CD4-positive, alpha-beta T cell (primary cell): ENCODE data around the gene NKTR. TPM values are rescaled to one million over a fixed set of nuclear protein-coding genes. Genes with fewer than 3 reads are reported as not detected.
A peak's percentile ranks its signal among the peaks of the same experiment; 100 is the strongest.
"Not testable (repeated sequence)": the region's sequence is repeated elsewhere in the genome, so short reads cannot be mapped to it uniquely, and the experiment has no call there.

Experiments used
- ATAC-seq: fragments of 200-7000 bp; cut with Tn5 transposase; one replicate; pipeline ENCODE4 v1.10.0; 2022; ENCODE audit warnings: mild to moderate bottlenecking; ENCODE audit not compliant: poor library complexity
- CTCF ChIA-PET: fragments of 350-600 bp; sonication (Branson Sonifier 250); formaldehyde crosslinking; loops from one replicate; lab custom pipeline; 2021; ENCODE audit warnings: antibody characterized with exemption, inconsistent platforms; lab: Charles Lee
- POLR2A ChIA-PET: fragments of 350-600 bp; sonication (Branson Sonifier 250); formaldehyde crosslinking; loops from one replicate; lab custom pipeline; 2021; ENCODE audit warnings: antibody characterized with exemption, inconsistent platforms; lab: Charles Lee
- DNase-seq, 14 experiments: peaks; one replicate each; pipeline ENCODE4 v3.0.0-alpha.2; 2013 to 2020; ENCODE audit warnings: mixed read lengths in 2 of 14
- H3K27ac ChIP-seq, 2 donors: one replicate each; pipeline versions ENCODE4 v1.5.1 to v1.7.0; 2013; ENCODE audit warnings: low read length in 2 of 2, low read depth in 1 of 2, mild to moderate bottlenecking in 1 of 2
- H3K27me3 ChIP-seq, 2 experiments: 1 replicate in 1 of 2; 2 replicates in 1 of 2; pipeline versions ENCODE4 v1.6.1 to v1.7.0; 2013; ENCODE audit warnings: low read length in 2 of 2, control low read depth in 1 of 2, mild to moderate bottlenecking in 1 of 2, moderate library complexity in 1 of 2; ENCODE audit not compliant: insufficient read depth in 2 of 2, control insufficient read depth in 1 of 2
- H3K36me3 ChIP-seq: one replicate; pipeline ENCODE4 v1.6.1; 2013; ENCODE audit warnings: low read length, control low read depth; ENCODE audit not compliant: insufficient read depth
- H3K4me1 ChIP-seq: one replicate; pipeline ENCODE4 v1.6.1; 2013; ENCODE audit warnings: low read length, control low read depth; ENCODE audit not compliant: insufficient read depth
- H3K4me3 ChIP-seq: one replicate; pipeline ENCODE4 v1.5.1; 2013; ENCODE audit warnings: mild to moderate bottlenecking, low read length, moderate library complexity
- H3K9me3 ChIP-seq, 2 experiments: 1 replicate in 1 of 2; 2 replicates in 1 of 2; pipeline versions ENCODE4 v1.6.1 to v1.7.0; 2013; ENCODE audit warnings: low read length in 2 of 2, mild to moderate bottlenecking in 2 of 2, control low read depth in 1 of 2, moderate library complexity in 1 of 2; ENCODE audit not compliant: control insufficient read depth in 1 of 2, insufficient read depth in 1 of 2
- H3K27ac Mint-ChIP-seq: one replicate; pipeline ENCODE4 v1.8.0; 2020; ENCODE audit warnings: mixed read lengths
- H3K27me3 Mint-ChIP-seq: one replicate; pipeline ENCODE4 v1.8.0; 2021; ENCODE audit warnings: mixed read lengths
- H3K36me3 Mint-ChIP-seq: one replicate; pipeline ENCODE4 v1.8.0; 2021; ENCODE audit warnings: low read depth, mixed read lengths
- H3K4me1 Mint-ChIP-seq: one replicate; pipeline ENCODE4 v1.8.0; 2021; ENCODE audit warnings: low read depth, mixed read lengths
- H3K4me3 Mint-ChIP-seq: one replicate; pipeline ENCODE4 v1.8.0; 2020; ENCODE audit warnings: mild to moderate bottlenecking, mixed read lengths
- H3K9me3 Mint-ChIP-seq: one replicate; pipeline ENCODE4 v1.8.0; 2020; ENCODE audit warnings: mixed read lengths
- intact Hi-C, 2 experiments: fragments of 100-400 bp; cut with DNase I in 1 of 2; cut with micrococcal nuclease in 1 of 2; formaldehyde crosslinking; loops; one replicate each; pipeline versions ENCODE4 v1.15.1 to v1.9.0; 2023 to 2025; cut with DNase I, micrococcal nuclease
- total RNA-seq, 174 experiments: library from RNA in 2 of 174; stranded (reverse) in 2 of 174; gene quantifications; one replicate each; pipeline ENCODE4 v1.2.3 and lab custom pipeline; 2021 to 2026
- TF ChIP-seq, protein P1 (sequence below): fragments of 200-600 bp; IDR thresholded peaks from one replicate; pipeline ENCODE4 v1.8.0; 2022; ENCODE audit warnings: antibody characterized with exemption, mild to moderate bottlenecking

NKTR gene
- total RNA-seq, 2 experiments from 2014 or later = 236 to 249 TPM

DNA sequence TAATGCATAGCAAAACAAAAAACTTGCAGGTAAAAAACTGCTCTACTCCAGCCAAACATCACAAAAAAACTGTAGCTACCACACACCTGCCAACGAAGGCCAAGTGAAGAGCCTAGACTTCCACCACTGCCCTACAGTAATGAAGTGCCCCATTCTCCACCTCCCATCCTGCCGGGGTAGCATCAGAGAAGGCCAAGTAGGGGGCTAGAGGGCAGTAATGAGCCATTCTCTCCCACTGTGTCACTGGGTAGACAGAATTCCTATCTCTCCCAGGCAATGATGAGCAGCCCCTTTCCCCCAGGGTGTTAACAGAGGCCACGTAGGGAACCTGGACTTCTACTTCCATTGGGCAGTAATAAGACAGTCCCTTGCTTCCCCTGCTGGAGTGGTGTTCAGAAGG, 28.2 kb upstream of the NKTR start:
- peaks cover 29% of the 10 kb centered on the region for H3K4me1 Mint-ChIP-seq
- Histone ChIP-seq H3K36me3 (peaks cover 49% of the 10 kb centered on the region), H3K9me3 (peaks cover 0 to 23% of the 10 kb centered on the region in 2 experiments), H3K27ac (no peak overlapping the region), H3K4me1 (no peaks in the 10 kb centered on the region), H3K27me3 (no peaks in the 10 kb centered on the region), H3K4me3 (no peak overlapping the region)
- no peak overlapping the region for H3K27ac Mint-ChIP-seq
- DNase-seq (peak in 6 of 14 experiments; percentile 8 to 59 (median 38)), ATAC-seq (peak; percentile 57)
- ChIA-PET POLR2A (interaction anchor here (1.3 kb wide), 1 partner anchor 10 kb away, joined by 4 read pairs; the partner anchor contains the start of gene SEC22C), CTCF (interaction anchor here (0.9 to 1.5 kb wide), 5 partner anchors 10 to 41 kb away, joined by 3 to 4 read pairs (median 3); partner anchors contain the start of genes NKTR and SEC22C)
- H3K4me3 Mint-ChIP-seq = no peak overlapping the region
- H3K36me3 Mint-ChIP-seq = peaks cover 78% of the 10 kb centered on the region
- intact Hi-C loops = loop anchor here in 1 of 2 experiments (5.0 kb wide), 1 partner anchor 35 kb away; no protein-coding TSS in a partner anchor
- TF ChIP-seq, protein P1, sequence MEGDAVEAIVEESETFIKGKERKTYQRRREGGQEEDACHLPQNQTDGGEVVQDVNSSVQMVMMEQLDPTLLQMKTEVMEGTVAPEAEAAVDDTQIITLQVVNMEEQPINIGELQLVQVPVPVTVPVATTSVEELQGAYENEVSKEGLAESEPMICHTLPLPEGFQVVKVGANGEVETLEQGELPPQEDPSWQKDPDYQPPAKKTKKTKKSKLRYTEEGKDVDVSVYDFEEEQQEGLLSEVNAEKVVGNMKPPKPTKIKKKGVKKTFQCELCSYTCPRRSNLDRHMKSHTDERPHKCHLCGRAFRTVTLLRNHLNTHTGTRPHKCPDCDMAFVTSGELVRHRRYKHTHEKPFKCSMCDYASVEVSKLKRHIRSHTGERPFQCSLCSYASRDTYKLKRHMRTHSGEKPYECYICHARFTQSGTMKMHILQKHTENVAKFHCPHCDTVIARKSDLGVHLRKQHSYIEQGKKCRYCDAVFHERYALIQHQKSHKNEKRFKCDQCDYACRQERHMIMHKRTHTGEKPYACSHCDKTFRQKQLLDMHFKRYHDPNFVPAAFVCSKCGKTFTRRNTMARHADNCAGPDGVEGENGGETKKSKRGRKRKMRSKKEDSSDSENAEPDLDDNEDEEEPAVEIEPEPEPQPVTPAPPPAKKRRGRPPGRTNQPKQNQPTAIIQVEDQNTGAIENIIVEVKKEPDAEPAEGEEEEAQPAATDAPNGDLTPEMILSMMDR = peak; percentile 29
- no peaks in the 10 kb centered on the region for H3K27me3 Mint-ChIP-seq
- peaks cover 8% of the 10 kb centered on the region for H3K9me3 Mint-ChIP-seq

DNA sequence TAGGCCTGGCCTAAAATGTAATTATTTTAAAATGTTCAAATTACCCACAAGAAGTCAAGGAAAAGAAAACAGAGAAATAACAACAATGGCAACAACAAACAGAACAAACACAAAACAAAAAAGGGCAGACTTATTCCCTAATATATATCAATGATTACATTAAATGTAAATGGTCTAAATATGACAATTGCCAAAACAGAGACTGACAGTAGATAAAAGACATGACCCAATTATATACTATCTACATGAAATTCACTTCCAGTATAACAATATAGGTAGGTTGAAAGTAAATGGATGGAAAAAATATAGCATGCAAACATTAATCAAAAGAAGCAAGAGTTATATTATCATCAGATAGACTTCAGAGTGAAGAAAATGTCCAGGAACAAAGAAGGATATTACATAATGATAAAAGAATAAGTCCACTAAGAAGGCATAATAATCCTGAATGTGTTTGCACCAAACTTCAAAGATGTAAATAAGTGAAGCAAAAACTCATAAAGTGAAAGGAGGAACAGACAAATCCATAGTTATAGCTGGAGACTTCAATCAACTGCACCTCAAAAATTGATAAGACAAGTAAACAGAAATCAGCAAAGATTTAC, 25.2 kb upstream of the NKTR start:
- Histone ChIP-seq H3K4me3 (no peak overlapping the region), H3K36me3 (peaks cover 31% of the 10 kb centered on the region), H3K27ac (no peak overlapping the region), H3K9me3 (peaks cover 0 to 23% of the 10 kb centered on the region in 2 experiments), H3K27me3 (no peaks in the 10 kb centered on the region), H3K4me1 (no peaks in the 10 kb centered on the region)
- Mint-ChIP-seq H3K27me3 (no peaks in the 10 kb centered on the region), H3K9me3 (peaks cover 8% of the 10 kb centered on the region), H3K4me1 (peaks cover 41% of the 10 kb centered on the region), H3K4me3 (no peak overlapping the region), H3K36me3 (peaks cover 66% of the 10 kb centered on the region), H3K27ac (no peak overlapping the region)
- ChIA-PET POLR2A (interaction anchor here (1.1 kb wide), 1 partner anchor 25 kb away, joined by 3 read pairs; the partner anchor contains the start of gene NKTR), CTCF (no interaction called here)
- intact Hi-C loops = loop anchor here in 1 of 2 experiments (5.0 kb wide), 1 partner anchor 42 kb away; no protein-coding TSS in a partner anchor
- DNase-seq (no peak), ATAC-seq (no peak)
- TF ChIP-seq, protein P1 = no peak

DNA sequence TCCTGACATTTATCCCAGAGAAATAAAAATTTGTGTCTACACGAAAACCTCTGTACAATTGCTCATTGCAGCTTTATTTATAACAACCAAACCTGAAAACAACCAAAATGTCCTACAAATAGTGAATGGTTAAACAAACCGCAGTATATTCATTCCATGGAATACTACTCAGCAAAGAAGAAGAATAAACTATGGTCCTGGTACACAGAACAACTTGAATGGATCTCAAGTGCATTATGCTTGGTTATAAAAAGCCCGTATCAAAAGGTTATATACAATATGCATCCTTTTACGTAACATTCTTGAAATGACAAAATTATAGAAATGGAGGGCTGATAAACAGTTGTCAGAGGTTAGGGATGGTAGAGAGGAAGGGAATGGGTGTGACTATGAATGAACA, 22.4 kb upstream of the NKTR start:
- H3K27me3 ChIP-seq = no peaks in the 10 kb centered on the region
- Mint-ChIP-seq H3K27me3 (no peaks in the 10 kb centered on the region), H3K27ac (no peak overlapping the region), H3K4me3 (no peak overlapping the region), H3K36me3 (peaks cover 57% of the 10 kb centered on the region), H3K4me1 (peaks cover 54% of the 10 kb centered on the region), H3K9me3 (peaks cover 8% of the 10 kb centered on the region)
- H3K9me3 ChIP-seq = peaks cover 0 to 23% of the 10 kb centered on the region in 2 experiments
- ATAC-seq (no peak), DNase-seq (no peak)
- H3K4me1 ChIP-seq = peaks cover 15% of the 10 kb centered on the region
- H3K27ac ChIP-seq = no peak overlapping the region
- ChIA-PET POLR2A (no interaction called here), CTCF (no interaction called here)
- peaks cover 25% of the 10 kb centered on the region for H3K36me3 ChIP-seq
- intact Hi-C loops = loop anchor here in 1 of 2 experiments (1.0 to 5.0 kb wide), 2 partner anchors 20 to 39 kb away; no protein-coding TSS in a partner anchor
- no peak overlapping the region for H3K4me3 ChIP-seq
- TF ChIP-seq, protein P1 = no peak

DNA sequence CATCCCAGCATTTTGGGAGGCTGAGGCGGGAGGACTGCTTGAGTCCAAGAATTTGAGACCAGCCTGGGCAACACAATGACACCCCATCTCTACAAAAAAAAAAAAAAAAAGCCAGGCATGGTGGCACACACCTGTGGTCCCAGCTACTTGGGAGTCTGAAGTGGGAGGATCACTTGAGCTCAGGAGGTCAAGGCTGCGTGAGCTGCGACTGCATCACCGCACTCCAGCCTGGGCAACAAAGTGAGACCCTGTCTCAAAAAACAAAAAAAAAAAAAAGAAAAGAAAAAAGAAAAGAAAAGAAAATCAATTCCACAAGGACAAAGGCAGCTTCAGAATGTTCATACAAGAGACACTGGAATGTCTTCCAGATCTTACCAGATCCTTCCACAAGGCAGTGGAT, 21.1 kb upstream of the NKTR start:
- H3K9me3 Mint-ChIP-seq, DNase-seq, H3K27me3 ChIP-seq, H3K27ac ChIP-seq, ATAC-seq, H3K4me3 ChIP-seq, H3K27me3 Mint-ChIP-seq: not testable (repeated sequence)
- H3K36me3 Mint-ChIP-seq = peaks cover 46% of the 10 kb centered on the region
- peak overlapping the region; percentile 98 for H3K27ac Mint-ChIP-seq
- peaks cover 0 to 12% of the 10 kb centered on the region in 2 experiments for H3K9me3 ChIP-seq
- peak overlapping the region; percentile 86 for H3K4me3 Mint-ChIP-seq
- peaks cover 17% of the 10 kb centered on the region for H3K4me1 ChIP-seq
- ChIA-PET CTCF (interaction anchor here (0.6 kb wide), 1 partner anchor 34 kb away, joined by 3 read pairs; no protein-coding TSS in a partner anchor), POLR2A (interaction anchor here (0.6 kb wide), 1 partner anchor 10 kb away, joined by 3 read pairs; no protein-coding TSS in a partner anchor)
- intact Hi-C loops = loop anchor here in 1 of 2 experiments (5.0 kb wide), 1 partner anchor 38 kb away; no protein-coding TSS in a partner anchor
- peaks cover 15% of the 10 kb centered on the region for H3K36me3 ChIP-seq
- peaks cover 58% of the 10 kb centered on the region for H3K4me1 Mint-ChIP-seq
